Karpas-422 (cell line): ENCODE measurements around the gene CDC45. TPM values are rescaled to one million over a fixed set of nuclear protein-coding genes. Genes with fewer than 3 reads are reported as not detected.

Experiments used
- DNase-seq: peaks from one replicate; pipeline ENCODE4 v3.0.0-alpha.2; 2015
- H2AFZ ChIP-seq: fragments of 200-600 bp; sonication (generic); 2 replicates; pipeline ENCODE4 v1.6.1; 2014; ENCODE audit warnings: antibody characterized with exemption, low read length, mixed read lengths
- H3K27ac ChIP-seq: fragments of 200-600 bp; sonication (generic); 2 replicates; pipeline ENCODE4 v1.5.1; 2014; ENCODE audit warnings: mild to moderate bottlenecking, low read length, moderate library complexity
- H3K27me3 ChIP-seq: fragments of 200-600 bp; sonication (generic); 2 replicates; pipeline ENCODE4 v1.6.1; 2014; ENCODE audit warnings: low read length, mixed read lengths
- H3K36me3 ChIP-seq: fragments of 200-600 bp; sonication (generic); 2 replicates; pipeline ENCODE4 v1.6.1; 2014; ENCODE audit warnings: low read length, mixed read lengths; ENCODE audit not compliant: insufficient read depth
- H3K4me1 ChIP-seq: fragments of 200-600 bp; sonication (generic); 2 replicates; pipeline ENCODE4 v1.6.1; 2014; ENCODE audit warnings: mild to moderate bottlenecking, low read length, mixed read lengths
- H3K4me2 ChIP-seq: fragments of 200-600 bp; sonication (generic); 2 replicates; pipeline ENCODE4 v1.6.1; 2014; ENCODE audit warnings: low read length, low read depth, mild to moderate bottlenecking; ENCODE audit not compliant: poor library complexity, severe bottlenecking
- H3K4me3 ChIP-seq: fragments of 200-600 bp; sonication (generic); 2 replicates; pipeline ENCODE4 v1.5.1; 2014; ENCODE audit warnings: mild to moderate bottlenecking, antibody characterized with exemption, low read length, mixed read lengths
- H3K79me2 ChIP-seq: fragments of 200-600 bp; sonication (generic); 2 replicates; pipeline ENCODE4 v1.6.1; 2014; ENCODE audit warnings: mild to moderate bottlenecking, low read length, mixed read lengths
- H3K9ac ChIP-seq: fragments of 200-600 bp; sonication (generic); 2 replicates; pipeline ENCODE4 v1.6.0; 2014; ENCODE audit warnings: low read length
- H3K9me2 ChIP-seq: fragments of 200-600 bp; sonication (generic), shearing (Covaris generic); replicated peaks from 2 replicates; pipeline ENCODE4 v1.6.0; 2014; ENCODE audit warnings: mild to moderate bottlenecking, low read length, moderate library complexity; ENCODE audit not compliant: insufficient read depth
- H3K9me3 ChIP-seq: fragments of 300-700, 200-600 bp; sonication (generic); 2 replicates; pipeline ENCODE4 v1.6.1; 2014; ENCODE audit warnings: low read length, mixed read lengths
- H4K20me1 ChIP-seq: fragments of 200-600 bp; sonication (generic); 2 replicates; pipeline ENCODE4 v1.6.1; 2014; ENCODE audit warnings: mild to moderate bottlenecking, antibody characterized with exemption, low read length, low read depth; ENCODE audit not compliant: insufficient read depth
- total RNA-seq: library from RNA; depleted of rRNA; stranded (reverse); fragments of >200 nt; shearing (Covaris generic); gene quantifications from 2 replicates; pipeline ENCODE4 v1.2.3, GENCODE V29; 2014; ENCODE audit warnings: low replicate concordance

The CDC45 gene
- total RNA-seq, 1 experiment from 2014 or later = 28.1 TPM

DNA sequence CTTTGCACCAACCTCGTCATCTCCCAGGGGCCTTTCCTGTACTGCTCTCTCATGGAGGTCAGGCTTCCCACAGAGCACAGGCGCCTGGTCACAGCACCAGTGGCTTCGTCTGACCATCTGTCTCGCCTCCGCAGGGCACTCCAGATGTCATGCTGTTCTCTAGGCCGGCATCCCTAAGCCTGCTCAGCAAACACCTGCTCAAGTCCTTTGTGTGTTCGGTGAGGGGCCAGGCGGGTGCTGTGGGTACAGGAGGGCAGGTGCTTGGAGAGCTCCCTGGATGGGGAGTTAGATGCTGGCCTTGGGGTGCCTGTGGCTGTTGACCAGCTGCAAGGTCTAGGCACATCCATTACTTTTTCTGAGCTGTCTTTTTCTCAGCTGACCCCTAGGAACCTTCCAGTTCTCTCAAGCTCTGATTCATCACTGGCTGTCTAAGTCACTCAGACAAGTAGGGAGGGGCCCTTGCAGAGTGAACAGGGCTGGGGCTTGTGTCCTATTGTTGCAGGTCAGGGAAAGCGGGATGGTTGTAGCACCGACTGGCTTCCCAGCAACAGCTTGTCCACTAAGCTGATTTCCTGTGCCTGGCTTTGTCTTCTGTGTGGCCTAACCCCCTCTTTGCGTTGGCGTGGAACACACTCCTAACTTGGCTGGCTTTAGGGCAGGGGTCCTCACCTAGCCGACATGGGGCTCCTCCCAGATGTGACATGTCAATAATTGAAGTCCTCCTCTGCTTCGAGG is 35.3 kb downstream of the CDC45 start:
- no peaks in the 10 kb centered on the region for H3K4me1 ChIP-seq
- no peaks in the 10 kb centered on the region for H3K79me2 ChIP-seq
- no peaks in the 10 kb centered on the region for H4K20me1 ChIP-seq
- H3K9me3 ChIP-seq = no peaks in the 10 kb centered on the region
- H3K27ac ChIP-seq = no peak overlapping the region
- no peaks in the 10 kb centered on the region for H3K9me2 ChIP-seq
- no peak overlapping the region for H2AFZ ChIP-seq
- no peak for DNase-seq
- no peak overlapping the region for H3K9ac ChIP-seq
- no peaks in the 10 kb centered on the region for H3K27me3 ChIP-seq
- no peak overlapping the region for H3K4me3 ChIP-seq
- no peak overlapping the region for H3K4me2 ChIP-seq
- peaks cover 39% of the 10 kb centered on the region for H3K36me3 ChIP-seq

DNA sequence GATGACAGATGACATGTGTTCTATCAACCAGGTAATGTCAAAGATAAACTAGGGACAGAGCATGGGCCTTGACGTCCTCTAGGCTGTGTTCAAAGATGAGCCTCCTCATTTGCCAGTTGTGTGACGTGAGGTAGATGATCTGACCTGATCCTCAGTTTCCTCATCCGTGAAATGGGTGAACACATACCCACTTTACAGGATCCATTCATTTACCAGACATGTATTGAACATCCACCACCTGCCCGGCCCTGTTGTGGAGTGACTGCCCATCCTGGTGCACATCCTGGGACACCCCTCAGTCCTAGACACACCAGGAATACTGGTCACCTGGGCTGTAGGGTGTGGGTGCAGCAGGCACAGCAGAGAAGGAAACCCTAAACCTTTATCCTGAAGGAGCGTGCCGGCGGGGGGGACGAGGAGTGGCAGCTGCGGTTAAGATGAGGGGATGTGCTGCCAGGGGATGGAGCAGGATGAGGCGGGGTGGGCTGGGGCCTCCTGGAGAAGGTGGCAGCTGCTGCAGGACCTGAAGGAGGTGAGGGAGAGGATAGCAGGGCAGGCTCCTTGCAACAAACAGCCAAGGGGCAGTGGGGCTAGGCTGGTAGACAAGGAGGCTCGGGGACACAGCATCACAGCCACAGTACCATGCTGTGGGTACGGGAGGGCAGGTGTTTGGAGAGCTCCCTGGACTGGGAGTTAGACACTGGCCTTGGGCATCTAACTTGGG is 36.1 kb downstream of the CDC45 start:
- Histone ChIP-seq H3K9ac (no peak overlapping the region), H3K27ac (no peak overlapping the region), H3K4me3 (no peak overlapping the region), H3K4me2 (no peak overlapping the region), H3K4me1 (no peaks in the 10 kb centered on the region), H4K20me1 (no peaks in the 10 kb centered on the region), H3K9me2 (no peaks in the 10 kb centered on the region), H3K36me3 (peaks cover 33% of the 10 kb centered on the region), H3K9me3 (no peaks in the 10 kb centered on the region), H3K79me2 (no peaks in the 10 kb centered on the region), H2AFZ (no peak overlapping the region), H3K27me3 (no peaks in the 10 kb centered on the region)
- DNase-seq = no peak

DNA sequence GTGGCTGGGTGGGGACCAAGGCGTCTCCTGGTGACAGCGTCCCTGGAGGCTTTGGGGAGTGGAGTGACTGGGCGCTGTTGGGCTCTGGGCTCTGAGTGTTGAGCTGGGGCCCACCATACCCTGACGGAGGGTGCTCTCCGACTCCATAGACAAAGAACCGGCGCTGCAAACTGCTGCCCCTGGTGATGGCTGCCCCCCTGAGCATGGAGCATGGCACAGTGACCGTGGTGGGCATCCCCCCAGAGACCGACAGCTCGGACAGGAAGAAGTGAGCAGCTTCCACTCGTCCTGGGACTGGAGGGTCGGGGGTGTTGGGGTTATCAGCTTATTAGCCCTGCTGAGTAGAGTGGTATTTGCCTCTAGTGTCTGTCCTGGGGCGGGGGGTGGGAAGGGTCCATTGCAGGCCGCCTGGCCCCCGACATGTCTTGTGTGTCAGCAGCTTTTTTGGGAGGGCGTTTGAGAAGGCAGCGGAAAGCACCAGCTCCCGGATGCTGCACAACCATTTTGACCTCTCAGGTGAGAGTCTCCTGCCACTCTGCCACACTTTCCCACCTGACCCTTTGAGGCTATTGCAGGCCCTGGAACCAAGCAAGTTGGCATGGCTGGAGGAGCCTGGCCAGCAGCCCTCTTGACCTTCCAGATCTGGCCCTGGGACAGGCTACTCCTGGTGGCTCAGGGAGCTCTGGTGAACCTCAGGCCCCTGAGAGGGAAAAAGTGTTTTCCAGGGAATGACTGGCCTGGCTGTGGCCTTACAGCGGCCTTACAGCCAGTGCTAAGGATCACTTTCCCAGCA is 36.9 kb downstream of the CDC45 start:
- peaks cover 30% of the 10 kb centered on the region for H3K36me3 ChIP-seq
- H2AFZ ChIP-seq = no peak overlapping the region
- no peaks in the 10 kb centered on the region for H4K20me1 ChIP-seq
- H3K4me2 ChIP-seq = no peak overlapping the region
- H3K9me2 ChIP-seq = no peaks in the 10 kb centered on the region
- H3K9ac ChIP-seq = no peak overlapping the region
- no peaks in the 10 kb centered on the region for H3K4me1 ChIP-seq
- no peak overlapping the region for H3K4me3 ChIP-seq
- no peak overlapping the region for H3K27ac ChIP-seq
- H3K27me3 ChIP-seq = no peaks in the 10 kb centered on the region
- no peak for DNase-seq
- no peaks in the 10 kb centered on the region for H3K79me2 ChIP-seq
- H3K9me3 ChIP-seq = no peaks in the 10 kb centered on the region

DNA sequence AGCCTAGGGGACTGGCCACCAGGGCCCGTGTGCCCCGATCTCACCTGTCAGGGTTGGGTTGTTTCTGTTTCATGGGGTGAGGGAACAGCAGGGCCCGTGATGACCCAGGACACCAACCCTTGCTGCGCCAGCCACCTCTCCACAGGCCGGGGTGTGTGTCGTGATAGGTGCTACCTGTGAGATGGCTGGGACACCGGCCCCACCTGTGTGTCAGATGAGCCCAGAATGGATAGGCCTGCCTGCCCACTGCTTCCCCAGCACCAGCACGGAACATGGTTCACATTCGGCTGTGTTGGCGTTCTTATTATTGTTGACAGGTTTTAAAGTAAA is 37.4 kb downstream of the CDC45 start:
- Histone ChIP-seq H3K4me1 (no peaks in the 10 kb centered on the region), H4K20me1 (no peaks in the 10 kb centered on the region), H3K9ac (no peak overlapping the region), H3K36me3 (peaks cover 28% of the 10 kb centered on the region), H3K4me2 (no peak overlapping the region), H2AFZ (no peak overlapping the region), H3K27ac (no peak overlapping the region), H3K9me3 (no peaks in the 10 kb centered on the region), H3K4me3 (no peak overlapping the region), H3K79me2 (no peaks in the 10 kb centered on the region), H3K27me3 (no peaks in the 10 kb centered on the region), H3K9me2 (no peaks in the 10 kb centered on the region)
- no peak for DNase-seq

DNA sequence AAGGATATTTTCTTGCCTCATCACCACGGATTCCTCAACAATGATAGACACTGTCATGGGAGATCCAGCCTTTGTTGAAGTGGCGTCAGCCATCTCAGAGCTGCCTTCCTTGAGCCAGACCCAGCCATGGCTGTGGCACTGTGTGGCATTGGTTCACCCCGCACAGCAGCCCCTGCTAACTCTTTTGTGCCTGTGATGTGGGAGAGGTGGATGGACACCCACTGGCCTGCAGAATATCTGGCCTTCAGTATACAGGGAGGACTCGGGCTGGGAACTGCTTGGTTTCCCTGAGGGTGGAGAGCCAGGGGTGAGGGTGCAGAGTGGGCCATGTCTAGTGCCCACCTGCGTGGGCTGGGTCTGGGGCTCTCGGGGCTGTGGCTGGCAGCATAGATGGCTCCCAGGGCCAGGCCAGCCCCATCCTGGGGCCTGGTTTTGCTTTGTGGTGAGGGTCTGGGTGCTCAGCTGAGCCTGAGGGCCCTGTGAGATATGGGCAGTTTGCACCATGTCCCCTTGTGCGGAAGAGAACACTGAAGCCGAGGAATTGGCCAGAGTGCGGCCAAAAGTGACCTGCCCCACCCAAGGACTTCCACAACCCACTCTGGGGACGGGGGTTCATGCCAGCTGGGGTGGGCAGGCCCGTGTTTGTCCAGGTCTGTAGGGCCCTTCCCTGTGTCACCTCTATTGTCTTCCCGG is 38.3 kb downstream of the CDC45 start:
- no peaks in the 10 kb centered on the region for H4K20me1 ChIP-seq
- no peaks in the 10 kb centered on the region for H3K79me2 ChIP-seq
- H3K4me1 ChIP-seq = no peaks in the 10 kb centered on the region
- DNase-seq = no peak
- H3K4me3 ChIP-seq = no peak overlapping the region
- H3K9me2 ChIP-seq = no peaks in the 10 kb centered on the region
- peaks cover 20% of the 10 kb centered on the region for H3K36me3 ChIP-seq
- H2AFZ ChIP-seq = no peak overlapping the region
- no peak overlapping the region for H3K4me2 ChIP-seq
- H3K27me3 ChIP-seq = no peaks in the 10 kb centered on the region
- no peaks in the 10 kb centered on the region for H3K9me3 ChIP-seq
- no peak overlapping the region for H3K27ac ChIP-seq
- H3K9ac ChIP-seq = no peak overlapping the region

DNA sequence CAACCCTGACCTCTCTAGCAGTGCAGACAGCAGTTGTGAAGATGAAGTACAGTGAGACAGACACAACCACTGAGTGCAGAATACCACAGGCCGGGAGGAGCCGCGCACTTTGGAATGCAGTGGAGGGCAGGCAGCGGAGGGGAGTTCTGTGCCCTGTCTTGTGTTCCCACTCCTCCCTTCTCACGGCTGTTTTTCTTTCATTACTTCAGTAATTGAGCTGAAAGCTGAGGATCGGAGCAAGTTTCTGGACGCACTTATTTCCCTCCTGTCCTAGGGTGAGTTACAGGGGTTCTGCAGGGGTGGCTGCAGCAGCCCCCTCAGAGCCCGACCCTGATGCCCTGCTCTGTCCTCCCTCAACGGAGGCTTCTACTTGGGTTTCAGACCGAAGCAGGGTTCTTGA is 38.9 kb downstream of the CDC45 start:
- Histone ChIP-seq H4K20me1 (no peaks in the 10 kb centered on the region), H3K9me2 (no peaks in the 10 kb centered on the region), H3K36me3 (peaks cover 16% of the 10 kb centered on the region), H3K4me3 (no peak overlapping the region), H3K9me3 (no peaks in the 10 kb centered on the region), H3K4me2 (no peak overlapping the region), H3K4me1 (no peaks in the 10 kb centered on the region), H3K9ac (no peak overlapping the region), H2AFZ (no peak overlapping the region), H3K79me2 (no peaks in the 10 kb centered on the region), H3K27ac (no peak overlapping the region), H3K27me3 (no peaks in the 10 kb centered on the region)
- no peak for DNase-seq

DNA sequence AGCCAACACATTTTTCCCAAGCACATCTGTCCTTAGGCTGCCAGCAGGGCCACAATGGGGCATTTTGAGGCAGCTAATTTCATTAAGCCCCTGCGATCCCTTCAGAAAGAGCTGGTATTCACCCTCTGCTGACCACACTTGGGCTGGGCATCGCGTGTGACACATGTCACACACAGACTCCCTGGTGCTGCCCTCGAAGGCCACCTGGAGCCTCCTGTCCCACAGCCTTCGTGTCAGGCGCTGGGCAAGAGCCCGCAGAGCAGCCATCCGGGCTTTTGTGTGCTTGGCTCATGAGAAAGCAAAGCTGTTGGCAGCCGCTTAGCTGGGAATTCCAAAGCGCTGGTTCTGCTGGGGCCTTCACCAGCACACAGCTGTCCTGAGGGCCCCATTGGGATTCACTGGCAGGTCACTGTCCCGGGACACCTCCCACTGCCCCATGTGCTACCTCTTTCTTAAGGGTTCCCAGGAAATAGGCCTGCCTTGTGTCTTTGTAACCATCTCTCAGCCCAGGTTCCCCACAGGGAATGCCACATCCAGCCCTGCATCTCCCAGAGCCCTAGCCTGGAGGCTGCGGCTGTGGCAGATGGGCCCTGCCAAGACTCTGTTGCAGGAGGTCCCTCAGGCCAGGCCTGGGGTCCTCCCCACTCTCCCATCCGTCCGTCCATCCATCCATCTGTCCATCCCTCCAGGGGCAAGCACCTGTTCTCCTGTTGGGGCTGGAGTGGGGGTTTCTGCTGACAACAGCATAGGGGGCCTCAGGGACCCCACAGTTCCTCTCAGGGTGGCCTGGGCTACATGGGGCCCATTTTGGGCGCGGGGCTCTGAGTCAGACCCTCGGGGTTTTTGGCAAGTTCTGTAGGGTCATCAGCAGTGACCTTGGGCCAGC is 39.6 kb downstream of the CDC45 start:
- Histone ChIP-seq H3K9ac (no peak overlapping the region), H3K27me3 (no peaks in the 10 kb centered on the region), H3K36me3 (peaks cover 9% of the 10 kb centered on the region), H3K4me2 (no peak overlapping the region), H4K20me1 (no peaks in the 10 kb centered on the region), H2AFZ (no peak overlapping the region), H3K9me2 (no peaks in the 10 kb centered on the region), H3K79me2 (no peaks in the 10 kb centered on the region), H3K27ac (no peak overlapping the region), H3K4me3 (no peak overlapping the region), H3K4me1 (no peaks in the 10 kb centered on the region), H3K9me3 (no peaks in the 10 kb centered on the region)
- DNase-seq = no peak
